Mucosa of stomach (tissue), 1 donor: Measurements from ENCODE around the gene PRR5.
A peak's percentile ranks its signal among the peaks of the same experiment; 100 is the strongest.
"Not testable (repeated sequence)": the region's sequence is repeated elsewhere in the genome, so short reads cannot be mapped to it uniquely, and the experiment has no call there.

ENCODE experiments used
- H3K27me3 ChIP-seq: one replicate; pipeline ENCODE4 v1.7.0; 2013; ENCODE audit warnings: mild to moderate bottlenecking, low read length; ENCODE audit not compliant: control insufficient read depth, insufficient read depth
- H3K36me3 ChIP-seq: one replicate; pipeline ENCODE4 v1.7.0; 2013; ENCODE audit warnings: low read length; ENCODE audit not compliant: control insufficient read depth, insufficient read depth
- H3K4me1 ChIP-seq: one replicate; pipeline ENCODE4 v1.7.0; 2013; ENCODE audit warnings: mild to moderate bottlenecking, low read length; ENCODE audit not compliant: control insufficient read depth, insufficient read depth
- H3K4me3 ChIP-seq: one replicate; pipeline ENCODE4 v1.7.0; 2013; ENCODE audit warnings: low read length
- H3K9ac ChIP-seq: one replicate; pipeline ENCODE4 v1.7.0; 2013; ENCODE audit warnings: mild to moderate bottlenecking, low read length, moderate library complexity
- H3K9me3 ChIP-seq: one replicate; pipeline ENCODE4 v1.7.0; 2013; ENCODE audit warnings: mild to moderate bottlenecking, low read length, moderate library complexity; ENCODE audit not compliant: control insufficient read depth
- donor health status: Pancreatic carcinoma.

The PRR5 gene

GRCh38 chr22:44677353-44677840 lies 24.6 kb upstream of the PRR5 start:
- Histone ChIP-seq H3K4me3 (peak overlapping the region; percentile 60), H3K9me3 (no peaks in the 10 kb centered on the region), H3K36me3 (no peaks in the 10 kb centered on the region), H3K9ac (peak overlapping the region; percentile 76), H3K27me3 (no peaks in the 10 kb centered on the region), H3K4me1 (peaks cover 23% of the 10 kb centered on the region)

DNA sequence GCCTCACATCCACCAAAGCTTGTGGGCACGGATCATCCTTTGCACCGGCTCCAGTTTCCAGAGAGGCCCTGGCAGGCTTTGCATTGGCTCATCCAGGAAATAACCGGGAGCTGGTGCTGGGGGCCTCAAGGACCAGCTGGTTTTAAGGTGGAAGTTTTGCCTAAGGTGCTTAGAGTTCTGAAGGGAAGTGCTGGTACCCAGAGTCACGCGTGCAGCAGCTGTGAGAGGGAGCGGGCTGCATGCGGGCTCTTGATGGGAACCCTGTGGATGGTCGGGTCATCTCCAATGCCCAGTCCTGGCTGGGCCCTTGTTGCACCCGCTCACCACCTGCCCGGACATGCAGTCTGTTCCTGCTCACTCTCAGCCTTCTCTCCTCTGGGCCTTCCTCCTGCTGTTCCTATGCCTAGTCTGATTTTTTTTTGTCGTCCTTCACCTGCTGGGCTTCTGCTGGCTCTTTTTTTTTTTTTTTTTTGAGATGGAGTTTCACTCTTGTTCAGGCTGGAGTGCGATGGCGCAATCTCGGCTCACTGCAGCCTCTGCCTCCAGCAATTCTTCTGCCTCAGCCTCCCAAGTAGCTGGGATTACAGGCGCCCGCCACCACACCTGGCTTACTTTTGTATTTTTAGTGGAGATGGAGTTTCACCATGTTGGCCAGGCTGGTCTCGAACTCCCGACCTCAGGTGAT lies 24.0 kb upstream of the PRR5 start:
- H3K9me3 ChIP-seq: no peaks in the 10 kb centered on the region
- no peak overlapping the region for H3K9ac ChIP-seq
- H3K4me1 ChIP-seq: peaks cover 23% of the 10 kb centered on the region
- H3K36me3 ChIP-seq: no peaks in the 10 kb centered on the region
- no peaks in the 10 kb centered on the region for H3K27me3 ChIP-seq
- no peak overlapping the region for H3K4me3 ChIP-seq

- Histone ChIP-seq H3K4me3 (no peak overlapping the region), H3K27me3 (no peaks in the 10 kb centered on the region), H3K36me3 (no peaks in the 10 kb centered on the region), H3K9ac (no peak overlapping the region), H3K9me3 (no peaks in the 10 kb centered on the region), H3K4me1 (peaks cover 23% of the 10 kb centered on the region)
Observed at GRCh38 chr22:44678556-44679305, 23.3 kb upstream of the PRR5 start.

DNA sequence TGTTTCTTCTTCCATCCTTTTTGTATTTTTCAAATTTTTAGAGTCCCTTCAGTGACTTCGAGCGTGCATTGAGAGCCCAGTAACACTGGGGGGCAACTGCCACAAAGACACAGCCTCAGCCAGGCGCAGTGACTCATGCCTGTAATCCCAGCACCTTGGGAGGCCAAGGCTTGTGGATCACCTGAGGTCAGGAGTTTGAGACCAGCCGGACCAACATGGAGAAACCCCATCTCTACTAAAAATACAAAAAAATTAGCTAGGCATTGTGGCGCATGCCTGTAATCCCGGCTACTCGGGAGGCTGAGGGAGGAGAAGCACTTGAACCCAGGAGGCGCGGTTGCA lies 22.7 kb upstream of the PRR5 start:
- not testable (repeated sequence) for H3K36me3 ChIP-seq, H3K9me3 ChIP-seq, H3K4me3 ChIP-seq, H3K9ac ChIP-seq, H3K27me3 ChIP-seq
- peaks cover 23% of the 10 kb centered on the region for H3K4me1 ChIP-seq

- Histone ChIP-seq H3K9ac (no peak overlapping the region), H3K4me1 (peaks cover 31% of the 10 kb centered on the region), H3K9me3 (no peaks in the 10 kb centered on the region), H3K36me3 (no peaks in the 10 kb centered on the region), H3K27me3 (no peaks in the 10 kb centered on the region), H3K4me3 (no peak overlapping the region)
Observed at GRCh38 chr22:44680058-44680457, 21.9 kb upstream of the PRR5 start.

GRCh38 chr22:44680481-44680894 lies 21.5 kb upstream of the PRR5 start:
- Histone ChIP-seq H3K36me3 (no peaks in the 10 kb centered on the region), H3K4me1 (peaks cover 36% of the 10 kb centered on the region), H3K4me3 (no peak overlapping the region)

GRCh38 chr22:44682556-44683168 lies 19.3 kb upstream of the PRR5 start:
- Histone ChIP-seq H3K4me3 (no peak overlapping the region), H3K9ac (no peak overlapping the region), H3K4me1 (peaks cover 32% of the 10 kb centered on the region), H3K9me3 (no peaks in the 10 kb centered on the region), H3K27me3 (no peaks in the 10 kb centered on the region), H3K36me3 (no peaks in the 10 kb centered on the region)

More at GRCh38 chr22:44680481-44680894, 21.5 kb upstream of the PRR5 start:
- no peaks in the 10 kb centered on the region for H3K9me3 ChIP-seq
- no peak overlapping the region for H3K9ac ChIP-seq
- no peaks in the 10 kb centered on the region for H3K27me3 ChIP-seq

DNA sequence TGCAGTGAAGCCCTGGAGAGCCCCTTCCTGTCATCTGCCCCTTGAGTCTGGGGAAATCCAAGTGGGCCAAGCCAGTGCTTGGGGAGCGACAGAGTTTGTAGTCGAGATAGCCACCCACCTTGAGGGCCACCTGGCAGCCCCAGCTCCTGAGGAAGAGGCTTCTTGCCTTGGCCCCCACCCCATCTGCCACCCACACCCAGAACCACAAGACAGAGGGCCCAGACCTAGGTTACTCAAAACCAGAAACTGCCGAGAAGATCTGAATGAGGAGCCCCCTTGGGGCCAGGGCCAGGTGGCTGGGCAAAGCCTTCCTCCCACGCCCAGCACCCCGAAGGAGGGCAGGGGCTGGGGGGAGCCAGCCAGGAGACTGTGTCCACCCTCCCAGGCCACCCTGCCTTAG lies 18.8 kb upstream of the PRR5 start:
- Histone ChIP-seq H3K4me1 (peaks cover 29% of the 10 kb centered on the region), H3K9me3 (no peaks in the 10 kb centered on the region), H3K27me3 (no peaks in the 10 kb centered on the region), H3K9ac (no peak overlapping the region), H3K36me3 (no peaks in the 10 kb centered on the region), H3K4me3 (no peak overlapping the region)

- Histone ChIP-seq H3K9ac (no peak overlapping the region), H3K36me3 (no peaks in the 10 kb centered on the region), H3K27me3 (no peaks in the 10 kb centered on the region), H3K4me1 (peaks cover 29% of the 10 kb centered on the region), H3K9me3 (no peaks in the 10 kb centered on the region), H3K4me3 (no peak overlapping the region)
Observed at GRCh38 chr22:44683881-44684280, 18.1 kb upstream of the PRR5 start.

- Histone ChIP-seq H3K9ac (peak overlapping the region; percentile 8), H3K9me3 (no peaks in the 10 kb centered on the region), H3K4me1 (peaks cover 29% of the 10 kb centered on the region), H3K4me3 (no peak overlapping the region), H3K27me3 (no peaks in the 10 kb centered on the region), H3K36me3 (no peaks in the 10 kb centered on the region)
Observed at GRCh38 chr22:44684506-44685383, 17.3 kb upstream of the PRR5 start.

- no peaks in the 10 kb centered on the region for H3K36me3 ChIP-seq
- peaks cover 29% of the 10 kb centered on the region for H3K4me1 ChIP-seq
- peak overlapping the region; percentile 18 for H3K9ac ChIP-seq
Observed at GRCh38 chr22:44685384-44686056, 16.5 kb upstream of the PRR5 start.

More at GRCh38 chr22:44685384-44686056, 16.5 kb upstream of the PRR5 start:
- no peaks in the 10 kb centered on the region for H3K27me3 ChIP-seq
- no peaks in the 10 kb centered on the region for H3K9me3 ChIP-seq
- H3K4me3 ChIP-seq: no peak overlapping the region
